Panc1 (cell line): ENCODE results near the gene ARL15. TPM values are rescaled to one million over a fixed set of nuclear protein-coding genes. Genes with fewer than 3 reads are reported as not detected.

Source experiments
- ATAC-seq: fragments of 200-7000 bp; cut with Tn5 transposase; 2 replicates; pipeline ENCODE4 v1.9.1; 2020; ENCODE audit warnings: mild to moderate bottlenecking, moderate library complexity
- BruUV-seq: library from RNA; stranded (reverse); fragments of 400-500 nt; replicated peaks from 2 replicates; lab custom pipeline; 2021; lab: Mats Ljungman, UMichigan
- CTCF ChIA-PET: fragments of 300-600 bp; sonication (Branson Sonifier 250); formaldehyde crosslinking; loops from one replicate; lab custom pipeline; 2022; ENCODE audit warnings: antibody characterized with exemption; lab: Charles Lee
- POLR2A ChIA-PET: fragments of 300-600 bp; sonication (Branson Sonifier 250); formaldehyde crosslinking; loops from one replicate; lab custom pipeline; 2022; ENCODE audit warnings: antibody characterized with exemption; lab: Charles Lee
- DNase-seq: peaks from one replicate; pipeline ENCODE4 v3.0.0-alpha.2; 2010; ENCODE audit warnings: low read depth, low spot score
- H3K27ac ChIP-seq: 2 replicates; pipeline ENCODE4 v1.5.1; 2011; ENCODE audit warnings: mild to moderate bottlenecking, low read length, inconsistent platforms
- H3K27me3 ChIP-seq: fragments of 200-500 bp; sonication (Bioruptor generic); 2 replicates; pipeline ENCODE4 v1.6.0; 2014; ENCODE audit warnings: low read length, inconsistent platforms; ENCODE audit not compliant: control insufficient read depth, insufficient read depth
- H3K36me3 ChIP-seq: fragments of 200-500 bp; sonication (Bioruptor generic); 2 replicates; pipeline ENCODE4 v1.5.1; 2014; ENCODE audit warnings: inconsistent platforms, mild to moderate bottlenecking, low read length, moderate library complexity; ENCODE audit not compliant: control insufficient read depth, insufficient read depth
- H3K4me1 ChIP-seq: 2 replicates; pipeline ENCODE4 v1.5.1; 2011; ENCODE audit warnings: inconsistent platforms, mild to moderate bottlenecking, low read length, moderate library complexity; ENCODE audit not compliant: control insufficient read depth, insufficient read depth
- H3K4me3 ChIP-seq, 2 experiments: 2 replicates each; pipeline ENCODE4 v1.5.1; 2011 to 2012; ENCODE audit warnings: low read depth in 2 of 2, low read length in 2 of 2, mild to moderate bottlenecking in 2 of 2, inconsistent platforms in 1 of 2, moderate library complexity in 1 of 2
- H3K9me3 ChIP-seq: fragments of 200-500 bp; sonication (Bioruptor generic); 2 replicates; pipeline ENCODE4 v1.5.1; 2014; ENCODE audit warnings: low read depth, mild to moderate bottlenecking, inconsistent platforms, low read length, moderate library complexity; ENCODE audit not compliant: control insufficient read depth, insufficient read depth
- POLR2AphosphoS5 ChIP-seq: IDR thresholded peaks from 2 replicates; pipeline ENCODE4 v1.6.1; 2012; ENCODE audit warnings: mild to moderate bottlenecking, low read depth, low read length, moderate library complexity
- SIN3A ChIP-seq: IDR thresholded peaks from 2 replicates; pipeline ENCODE4 v1.6.1; 2012; ENCODE audit warnings: low read depth, mild to moderate bottlenecking, low read length, moderate library complexity, borderline replicate concordance; ENCODE audit not compliant: insufficient read depth
- TCF7L2 ChIP-seq: IDR thresholded peaks from 2 replicates; pipeline ENCODE4 v1.6.1; 2011; ENCODE audit warnings: mild to moderate bottlenecking, low read depth, low read length, inconsistent platforms
- in situ Hi-C: cut with HindIII; loops from 2 replicates; pipeline ENCODE4 v1.10.0; 2016; ENCODE audit warnings: low sequenced_read_pairs, low pct_unique_long_range_greater_than_20kb
- intact Hi-C: fragments of 100-400 bp; cut with micrococcal nuclease; formaldehyde crosslinking; loops from one replicate; pipeline ENCODE4 v1.10.0; 2022; ENCODE audit not compliant: unreplicated experiment
- total RNA-seq: library from RNA; stranded (reverse); gene quantifications from one replicate; pipeline ENCODE4 v1.2.1, GENCODE V29; 2021; ENCODE audit not compliant: unreplicated experiment
- TF ChIP-seq, protein P1 (sequence below), 2 experiments: IDR thresholded peaks; 2 replicates each; pipeline ENCODE4 v1.6.1; 2011 to 2012; ENCODE audit warnings: low read depth in 2 of 2, control low read depth in 1 of 2, low read length in 1 of 2, mild to moderate bottlenecking in 1 of 2, moderate library complexity in 1 of 2; ENCODE audit not compliant: insufficient read depth in 1 of 2
- TF ChIP-seq, protein P2 (sequence below): fragments of 450-650 bp; IDR thresholded peaks from 2 replicates; pipeline ENCODE4 v1.5.1; 2017; ENCODE audit warnings: mild to moderate bottlenecking

The ARL15 gene
- total RNA-seq, 1 experiment from 2014 or later: 16.5 TPM

DNA sequence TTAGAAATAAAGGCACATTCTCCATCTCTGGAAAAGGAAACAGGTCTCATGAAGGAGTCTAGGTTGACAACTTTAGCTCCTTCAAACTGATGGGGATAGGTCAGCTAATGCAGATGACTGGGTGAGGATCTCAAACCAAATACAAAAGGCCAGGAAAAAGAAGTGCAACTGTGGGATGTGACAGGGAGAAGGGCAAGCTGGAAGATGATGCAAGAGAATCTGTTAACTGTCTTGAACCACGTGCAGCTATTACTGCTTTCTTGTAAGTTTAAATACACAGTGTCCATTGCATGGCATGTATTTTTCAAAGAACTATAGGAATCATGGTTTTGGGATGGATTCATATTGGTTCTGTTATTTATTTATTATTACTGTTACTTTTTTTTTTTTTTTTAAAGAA, 418.1 kb downstream of the ARL15 start:
- ATAC-seq (no peak), DNase-seq (no peak)
- ChIA-PET CTCF (no interaction called here), POLR2A (no interaction called here)
- Histone ChIP-seq H3K27ac (no peak overlapping the region), H3K27me3 (no peaks in the 10 kb centered on the region), H3K4me3 (no peak overlapping the region), H3K4me1 (no peaks in the 10 kb centered on the region), H3K36me3 (no peaks in the 10 kb centered on the region), H3K9me3 (no peaks in the 10 kb centered on the region)
- in situ Hi-C loops (no loop called here), intact Hi-C loops (no loop called here)
- TF ChIP-seq TCF7L2 (no peak), POLR2AphosphoS5 (no peak), SIN3A (no peak)
- TF ChIP-seq, protein P1, sequence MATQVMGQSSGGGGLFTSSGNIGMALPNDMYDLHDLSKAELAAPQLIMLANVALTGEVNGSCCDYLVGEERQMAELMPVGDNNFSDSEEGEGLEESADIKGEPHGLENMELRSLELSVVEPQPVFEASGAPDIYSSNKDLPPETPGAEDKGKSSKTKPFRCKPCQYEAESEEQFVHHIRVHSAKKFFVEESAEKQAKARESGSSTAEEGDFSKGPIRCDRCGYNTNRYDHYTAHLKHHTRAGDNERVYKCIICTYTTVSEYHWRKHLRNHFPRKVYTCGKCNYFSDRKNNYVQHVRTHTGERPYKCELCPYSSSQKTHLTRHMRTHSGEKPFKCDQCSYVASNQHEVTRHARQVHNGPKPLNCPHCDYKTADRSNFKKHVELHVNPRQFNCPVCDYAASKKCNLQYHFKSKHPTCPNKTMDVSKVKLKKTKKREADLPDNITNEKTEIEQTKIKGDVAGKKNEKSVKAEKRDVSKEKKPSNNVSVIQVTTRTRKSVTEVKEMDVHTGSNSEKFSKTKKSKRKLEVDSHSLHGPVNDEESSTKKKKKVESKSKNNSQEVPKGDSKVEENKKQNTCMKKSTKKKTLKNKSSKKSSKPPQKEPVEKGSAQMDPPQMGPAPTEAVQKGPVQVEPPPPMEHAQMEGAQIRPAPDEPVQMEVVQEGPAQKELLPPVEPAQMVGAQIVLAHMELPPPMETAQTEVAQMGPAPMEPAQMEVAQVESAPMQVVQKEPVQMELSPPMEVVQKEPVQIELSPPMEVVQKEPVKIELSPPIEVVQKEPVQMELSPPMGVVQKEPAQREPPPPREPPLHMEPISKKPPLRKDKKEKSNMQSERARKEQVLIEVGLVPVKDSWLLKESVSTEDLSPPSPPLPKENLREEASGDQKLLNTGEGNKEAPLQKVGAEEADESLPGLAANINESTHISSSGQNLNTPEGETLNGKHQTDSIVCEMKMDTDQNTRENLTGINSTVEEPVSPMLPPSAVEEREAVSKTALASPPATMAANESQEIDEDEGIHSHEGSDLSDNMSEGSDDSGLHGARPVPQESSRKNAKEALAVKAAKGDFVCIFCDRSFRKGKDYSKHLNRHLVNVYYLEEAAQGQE (IDR thresholded peaks at IDR 0.05; ENCODE audit: insufficient read depth in 1 of 2, low read depth in 2 of 2, low read length in 1 of 2): no peak
- TF ChIP-seq, protein P2, sequence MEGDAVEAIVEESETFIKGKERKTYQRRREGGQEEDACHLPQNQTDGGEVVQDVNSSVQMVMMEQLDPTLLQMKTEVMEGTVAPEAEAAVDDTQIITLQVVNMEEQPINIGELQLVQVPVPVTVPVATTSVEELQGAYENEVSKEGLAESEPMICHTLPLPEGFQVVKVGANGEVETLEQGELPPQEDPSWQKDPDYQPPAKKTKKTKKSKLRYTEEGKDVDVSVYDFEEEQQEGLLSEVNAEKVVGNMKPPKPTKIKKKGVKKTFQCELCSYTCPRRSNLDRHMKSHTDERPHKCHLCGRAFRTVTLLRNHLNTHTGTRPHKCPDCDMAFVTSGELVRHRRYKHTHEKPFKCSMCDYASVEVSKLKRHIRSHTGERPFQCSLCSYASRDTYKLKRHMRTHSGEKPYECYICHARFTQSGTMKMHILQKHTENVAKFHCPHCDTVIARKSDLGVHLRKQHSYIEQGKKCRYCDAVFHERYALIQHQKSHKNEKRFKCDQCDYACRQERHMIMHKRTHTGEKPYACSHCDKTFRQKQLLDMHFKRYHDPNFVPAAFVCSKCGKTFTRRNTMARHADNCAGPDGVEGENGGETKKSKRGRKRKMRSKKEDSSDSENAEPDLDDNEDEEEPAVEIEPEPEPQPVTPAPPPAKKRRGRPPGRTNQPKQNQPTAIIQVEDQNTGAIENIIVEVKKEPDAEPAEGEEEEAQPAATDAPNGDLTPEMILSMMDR: no peak
- BruUV-seq: no TSS peak

DNA sequence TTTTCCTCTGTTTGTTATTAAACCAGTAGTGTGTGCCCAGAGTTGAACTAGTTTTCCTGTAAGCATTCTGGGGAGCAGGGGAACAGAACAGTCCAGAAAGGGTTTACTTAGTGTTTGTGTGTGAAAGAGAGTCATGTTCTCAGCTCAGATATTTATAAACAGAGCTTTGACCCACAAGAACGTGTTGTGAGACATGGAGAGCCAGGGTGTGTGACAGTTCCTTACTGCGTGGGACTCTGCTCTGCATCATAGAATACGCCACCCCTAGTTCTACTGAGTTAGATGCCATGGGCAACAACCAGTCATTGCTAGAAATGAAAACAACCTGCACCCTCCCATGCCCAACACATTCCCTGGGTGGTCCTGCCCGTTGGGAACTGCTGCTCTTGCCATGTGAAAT, 419.2 kb downstream of the ARL15 start:
- DNase-seq (no peak), ATAC-seq (no peak)
- ChIA-PET POLR2A (no interaction called here), CTCF (no interaction called here)
- Histone ChIP-seq H3K9me3 (no peaks in the 10 kb centered on the region), H3K27me3 (no peaks in the 10 kb centered on the region), H3K4me1 (no peaks in the 10 kb centered on the region), H3K27ac (no peak overlapping the region), H3K36me3 (no peaks in the 10 kb centered on the region), H3K4me3 (no peak overlapping the region)
- TF ChIP-seq POLR2AphosphoS5: no peak
- no peak for TF ChIP-seq SIN3A
- TF ChIP-seq, protein P1 (IDR thresholded peaks at IDR 0.05; ENCODE audit: insufficient read depth in 1 of 2, low read depth in 2 of 2, low read length in 1 of 2): no peak
- TF ChIP-seq, protein P2: no peak
- TF ChIP-seq TCF7L2: no peak
- BruUV-seq: no TSS peak
- intact Hi-C loops: no loop called here
- in situ Hi-C loops: no loop called here
